Measurements from ENCODE around the gene NGEF. TPM values are rescaled to one million over a fixed set of nuclear protein-coding genes. Genes with fewer than 3 reads are reported as not detected.

The NGEF gene
- total and polyA plus RNA-seq, 2 donors from 2014 or later, result 4.8 to 5.3 TPM

DNA sequence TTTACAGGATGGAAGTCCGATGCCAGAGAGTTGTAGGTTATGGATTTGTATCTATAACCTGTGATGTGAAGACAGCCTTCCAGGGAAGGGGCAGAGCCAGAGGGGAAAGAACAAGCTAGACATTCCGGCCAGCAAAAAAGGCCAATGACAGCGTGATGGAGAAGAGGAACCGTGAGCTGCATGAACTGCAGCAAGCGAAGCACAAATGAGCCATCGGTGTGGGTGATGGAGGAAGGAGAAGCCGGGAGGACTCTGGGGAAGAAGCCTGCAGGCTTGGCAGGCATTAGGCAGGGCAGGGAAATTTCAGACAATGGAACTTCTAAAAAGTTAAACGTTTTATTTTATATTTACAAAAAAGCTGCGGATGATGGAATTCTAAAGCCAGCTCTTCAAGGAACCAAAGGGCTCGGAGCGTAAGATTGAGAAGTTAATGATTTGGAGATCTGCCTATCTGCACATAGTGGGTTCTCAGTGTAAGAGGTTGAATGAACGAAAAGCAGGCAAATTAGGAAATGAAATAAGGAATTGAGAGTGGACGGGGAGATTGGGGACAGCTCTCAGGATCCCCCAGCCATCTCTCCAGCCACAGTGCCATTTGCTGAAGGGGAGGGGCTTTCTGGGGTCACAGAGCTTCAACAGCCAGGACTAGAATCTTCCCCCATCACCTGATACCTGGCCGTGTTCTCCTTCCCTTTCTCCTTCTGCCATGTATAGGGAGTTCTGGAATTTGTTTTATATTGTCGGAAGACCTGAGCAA lies 28.4 kb downstream of the NGEF start:
- intact Hi-C loops (cut with DNase I), result no loop called here
- DNase-seq (no peak), FAIRE-seq (no peak)
- TF ChIP-seq, protein P1, sequence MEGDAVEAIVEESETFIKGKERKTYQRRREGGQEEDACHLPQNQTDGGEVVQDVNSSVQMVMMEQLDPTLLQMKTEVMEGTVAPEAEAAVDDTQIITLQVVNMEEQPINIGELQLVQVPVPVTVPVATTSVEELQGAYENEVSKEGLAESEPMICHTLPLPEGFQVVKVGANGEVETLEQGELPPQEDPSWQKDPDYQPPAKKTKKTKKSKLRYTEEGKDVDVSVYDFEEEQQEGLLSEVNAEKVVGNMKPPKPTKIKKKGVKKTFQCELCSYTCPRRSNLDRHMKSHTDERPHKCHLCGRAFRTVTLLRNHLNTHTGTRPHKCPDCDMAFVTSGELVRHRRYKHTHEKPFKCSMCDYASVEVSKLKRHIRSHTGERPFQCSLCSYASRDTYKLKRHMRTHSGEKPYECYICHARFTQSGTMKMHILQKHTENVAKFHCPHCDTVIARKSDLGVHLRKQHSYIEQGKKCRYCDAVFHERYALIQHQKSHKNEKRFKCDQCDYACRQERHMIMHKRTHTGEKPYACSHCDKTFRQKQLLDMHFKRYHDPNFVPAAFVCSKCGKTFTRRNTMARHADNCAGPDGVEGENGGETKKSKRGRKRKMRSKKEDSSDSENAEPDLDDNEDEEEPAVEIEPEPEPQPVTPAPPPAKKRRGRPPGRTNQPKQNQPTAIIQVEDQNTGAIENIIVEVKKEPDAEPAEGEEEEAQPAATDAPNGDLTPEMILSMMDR (IDR thresholded peaks at IDR 0.05; ENCODE audit: borderline replicate concordance, extremely low read depth, insufficient read depth), result no peak
- Histone ChIP-seq H3K27me3 (ENCODE audit: control insufficient read depth, insufficient read depth, low read length) (no peaks in the 10 kb centered on the region), H3K4me1 (ENCODE audit: control insufficient read depth in 2 of 3, insufficient read depth in 2 of 3, low read depth in 1 of 3, low read length in 3 of 3) (no peaks in the 10 kb centered on the region), H3K9ac (ENCODE audit: low read length in 3 of 3) (no peak overlapping the region), H3K9me3 (ENCODE audit: control insufficient read depth in 2 of 3, insufficient read depth in 1 of 3, low read length in 3 of 3) (no peaks in the 10 kb centered on the region), H3K36me3 (ENCODE audit: control insufficient read depth in 2 of 3, insufficient read depth in 3 of 3, low read length in 3 of 3) (no peaks in the 10 kb centered on the region), H3K27ac (ENCODE audit: low read depth in 2 of 2, low read length in 2 of 2) (no peak overlapping the region), H3K4me3 (ENCODE audit: low read length in 3 of 3) (no peak overlapping the region)

DNA sequence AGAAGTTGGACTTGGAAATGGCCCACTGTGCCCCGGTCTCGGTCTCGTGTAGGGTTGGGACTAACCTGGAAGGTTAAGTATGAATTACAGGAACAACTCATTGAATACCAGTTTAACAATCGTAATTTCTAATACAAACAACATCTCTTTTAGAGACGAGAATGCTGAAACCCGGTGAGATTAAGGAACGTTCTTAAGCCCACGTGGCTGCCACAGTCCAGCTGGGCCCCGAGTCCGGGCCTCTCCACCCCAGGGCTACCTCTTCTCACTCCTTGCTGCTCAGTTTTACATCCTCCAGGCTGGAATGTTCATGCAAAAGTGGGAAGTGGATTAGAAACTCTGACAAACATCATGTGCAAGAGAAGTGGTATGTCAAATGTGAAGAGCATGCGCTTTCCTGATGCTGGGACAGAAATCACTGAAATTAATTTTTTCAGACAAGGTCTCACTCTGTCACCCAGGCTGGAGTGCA lies 29.4 kb downstream of the NGEF start:
- H3K4me1 ChIP-seq (ENCODE audit: control insufficient read depth in 2 of 3, insufficient read depth in 2 of 3, low read depth in 1 of 3, low read length in 3 of 3), result no peaks in the 10 kb centered on the region
- no peaks in the 10 kb centered on the region for H3K36me3 ChIP-seq (ENCODE audit: control insufficient read depth in 2 of 3, insufficient read depth in 3 of 3, low read length in 3 of 3)
- no peak for FAIRE-seq
- no peak overlapping the region for H3K27ac ChIP-seq (ENCODE audit: low read depth in 2 of 2, low read length in 2 of 2)
- TF ChIP-seq, protein P1 (IDR thresholded peaks at IDR 0.05; ENCODE audit: borderline replicate concordance, extremely low read depth, insufficient read depth), result no peak
- DNase-seq, result no peak
- intact Hi-C loops (cut with DNase I), result no loop called here
- no peaks in the 10 kb centered on the region for H3K9me3 ChIP-seq (ENCODE audit: control insufficient read depth in 2 of 3, insufficient read depth in 1 of 3, low read length in 3 of 3)
- H3K9ac ChIP-seq (ENCODE audit: low read length in 3 of 3), result no peak overlapping the region
- no peak overlapping the region for H3K4me3 ChIP-seq (ENCODE audit: low read length in 3 of 3)
- H3K27me3 ChIP-seq (ENCODE audit: control insufficient read depth, insufficient read depth, low read length), result no peaks in the 10 kb centered on the region

DNA sequence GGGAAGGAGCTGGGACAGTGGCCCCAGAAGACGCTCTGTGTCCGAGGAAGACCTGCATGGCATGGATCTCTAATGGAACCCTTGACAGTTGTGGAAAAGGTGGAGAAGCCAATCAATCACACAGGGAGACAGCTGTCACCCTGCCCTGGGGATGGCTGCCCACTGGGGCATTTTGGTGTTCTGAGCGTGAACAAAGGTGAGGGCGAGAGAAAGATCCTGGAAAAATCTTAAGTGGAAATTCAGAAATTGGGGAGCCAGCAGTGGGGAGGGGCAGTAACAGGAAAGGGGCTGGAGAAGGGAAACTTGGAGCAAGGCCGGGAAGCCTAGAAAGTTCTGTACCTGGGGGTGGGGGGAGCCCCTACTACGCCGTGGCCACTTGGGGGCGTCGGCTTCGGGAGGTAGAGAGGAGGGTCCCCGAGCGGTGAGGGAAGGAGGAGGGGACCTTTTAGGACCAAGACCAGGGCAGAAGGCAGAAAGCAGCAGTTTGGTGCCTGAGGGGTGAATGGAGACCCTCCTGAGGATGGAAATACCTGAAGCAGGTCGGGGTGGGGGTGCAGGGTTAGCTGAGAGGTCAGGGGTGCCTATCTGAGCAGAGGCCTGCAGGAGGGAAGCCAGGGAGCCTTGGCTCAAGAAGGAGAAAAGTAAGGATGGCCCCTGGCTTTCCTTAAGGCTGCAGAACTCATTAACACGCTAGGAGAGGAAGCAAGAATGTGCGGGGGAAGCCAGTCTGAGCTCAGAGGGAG lies 30.0 kb downstream of the NGEF start:
- no peaks in the 10 kb centered on the region for H3K4me1 ChIP-seq (ENCODE audit: control insufficient read depth in 2 of 3, insufficient read depth in 2 of 3, low read depth in 1 of 3, low read length in 3 of 3)
- no peak overlapping the region for H3K9ac ChIP-seq (ENCODE audit: low read length in 3 of 3)
- H3K27ac ChIP-seq (ENCODE audit: low read depth in 2 of 2, low read length in 2 of 2), result no peak overlapping the region
- H3K4me3 ChIP-seq (ENCODE audit: low read length in 3 of 3), result no peak overlapping the region
- TF ChIP-seq, protein P1 (IDR thresholded peaks at IDR 0.05; ENCODE audit: borderline replicate concordance, extremely low read depth, insufficient read depth), result no peak
- H3K9me3 ChIP-seq (ENCODE audit: control insufficient read depth in 2 of 3, insufficient read depth in 1 of 3, low read length in 3 of 3), result no peaks in the 10 kb centered on the region
- H3K27me3 ChIP-seq (ENCODE audit: control insufficient read depth, insufficient read depth, low read length), result no peaks in the 10 kb centered on the region
- no peaks in the 10 kb centered on the region for H3K36me3 ChIP-seq (ENCODE audit: control insufficient read depth in 2 of 3, insufficient read depth in 3 of 3, low read length in 3 of 3)
- DNase-seq (peak in 1 of 5 donors; percentile 22), FAIRE-seq (no peak)
- intact Hi-C loops (cut with DNase I), result no loop called here
